GM19328 (cell line): ENCODE data around the gene RBBP5.

Experiments used
- ATAC-seq: cut with Tn5 transposase; IDR thresholded peaks from one replicate; pipeline ENCODE4 v1.9.1; 2021; ENCODE audit warnings: mild to moderate bottlenecking, moderate library complexity; ENCODE audit not compliant: unreplicated experiment

RBBP5 gene

DNA sequence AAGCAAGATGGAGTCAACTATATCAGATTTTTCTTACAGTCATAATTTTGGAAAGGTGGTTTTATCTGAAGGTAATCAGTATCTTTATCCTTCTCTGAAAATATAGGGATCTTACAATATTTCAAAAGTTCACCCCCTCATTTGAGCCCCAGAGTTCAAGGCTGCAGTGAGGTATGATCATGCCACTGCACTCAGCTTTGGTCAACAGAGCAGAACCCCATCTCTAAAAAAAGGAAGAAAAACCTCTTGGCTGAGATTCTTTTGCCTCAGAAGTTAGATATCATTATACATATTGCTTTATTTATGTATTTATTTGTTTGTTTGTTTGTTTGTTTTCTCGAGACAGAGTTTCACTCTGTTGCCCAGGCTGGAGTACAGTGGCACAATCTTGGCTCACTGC, 11.5 kb upstream of the RBBP5 start:
- ATAC-seq, result no peak

DNA sequence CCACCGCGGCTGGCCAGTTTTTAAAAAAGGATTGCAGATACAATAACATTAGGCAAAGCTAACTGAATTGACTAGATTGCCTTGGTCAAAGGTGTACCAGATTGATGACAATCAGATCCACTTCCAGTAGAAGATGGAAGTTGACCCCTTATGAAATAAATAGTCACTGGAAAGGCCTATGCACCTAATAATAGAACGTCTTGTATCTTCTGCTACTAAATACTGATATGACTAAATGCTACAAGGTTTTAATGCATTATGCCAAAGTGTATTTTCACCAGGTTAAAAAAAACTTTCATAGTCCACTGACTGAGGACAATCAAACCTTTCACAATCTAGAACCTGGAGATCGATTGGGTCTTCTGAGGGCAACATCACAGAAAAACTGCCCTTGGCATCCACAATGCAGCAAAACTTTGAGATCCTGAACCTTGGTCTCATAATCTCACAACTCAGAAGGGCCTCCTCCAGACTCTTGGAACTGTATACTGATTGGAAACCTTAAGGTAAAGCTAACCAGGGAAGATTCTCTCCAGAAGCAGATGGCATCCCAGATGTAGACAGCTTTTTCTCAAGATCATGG, 7.8 kb upstream of the RBBP5 start:
- no peak for ATAC-seq

GRCh38 chr1:205128050-205128449, 6.3 kb upstream of the RBBP5 start:
- no peak for ATAC-seq

- no peak for ATAC-seq
Measured at GRCh38 chr1:205127646-205128045, 5.9 kb upstream of the RBBP5 start.

DNA sequence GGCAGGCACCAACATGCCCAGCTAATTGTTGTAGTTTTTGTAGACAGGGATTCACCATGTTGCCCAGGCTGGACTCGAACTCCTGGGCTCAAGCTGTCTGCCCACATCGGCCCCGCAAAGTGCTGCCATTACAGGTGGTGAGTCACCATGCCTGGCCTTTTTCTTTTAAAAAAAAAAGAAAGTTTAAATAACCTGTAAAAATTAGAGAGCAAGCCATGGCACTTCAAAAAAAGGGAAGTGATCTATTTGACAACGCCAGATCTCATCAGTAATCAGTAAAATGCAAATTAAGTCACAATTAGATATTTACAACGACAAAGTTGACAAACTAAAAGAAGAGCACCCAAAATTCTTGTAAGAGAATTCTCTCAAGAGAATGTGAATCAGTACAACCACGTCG, 2.9 kb upstream of the RBBP5 start:
- no peak for ATAC-seq

DNA sequence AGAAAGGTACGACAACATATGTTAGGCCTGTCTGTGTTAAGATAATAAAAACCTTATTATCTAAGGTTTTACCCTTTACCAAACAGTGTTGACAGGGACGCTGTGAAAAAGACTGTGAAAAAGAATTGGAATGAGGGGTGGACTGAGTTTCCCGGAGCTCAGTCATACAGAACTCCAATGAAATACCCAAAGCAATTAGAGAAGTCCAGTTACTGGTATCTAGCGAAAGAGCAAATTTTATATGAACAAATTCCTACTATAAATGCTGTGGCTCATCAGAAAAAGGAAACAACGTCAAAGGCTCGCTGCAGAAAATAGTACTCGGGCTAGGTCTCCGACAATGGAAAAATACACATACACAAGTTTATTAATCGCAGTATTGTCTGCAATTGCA, 708 bp upstream of the RBBP5 start:
- ATAC-seq, result peak; percentile 6

- no peak for ATAC-seq
Measured at GRCh38 chr1:205118752-205119151, 3.0 kb downstream of the RBBP5 start.

DNA sequence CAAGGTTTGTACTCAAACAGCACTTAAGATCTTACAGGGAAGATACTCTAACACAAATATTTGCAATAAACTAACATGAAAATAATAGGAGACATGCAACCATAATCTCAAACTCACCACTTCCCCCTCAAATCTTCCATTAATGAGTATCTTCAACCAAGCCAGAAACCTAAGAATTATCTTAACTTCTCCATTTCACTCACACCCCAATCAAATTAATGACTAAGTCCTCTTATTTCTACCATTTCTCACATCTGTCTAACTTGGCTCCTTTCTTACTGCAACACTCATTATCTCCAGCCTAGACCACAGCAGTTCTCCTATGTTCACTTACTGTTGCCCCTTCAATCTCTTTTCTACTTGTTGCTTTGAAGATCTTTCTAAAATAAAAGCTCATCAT, 10.4 kb downstream of the RBBP5 start:
- no peak for ATAC-seq

DNA sequence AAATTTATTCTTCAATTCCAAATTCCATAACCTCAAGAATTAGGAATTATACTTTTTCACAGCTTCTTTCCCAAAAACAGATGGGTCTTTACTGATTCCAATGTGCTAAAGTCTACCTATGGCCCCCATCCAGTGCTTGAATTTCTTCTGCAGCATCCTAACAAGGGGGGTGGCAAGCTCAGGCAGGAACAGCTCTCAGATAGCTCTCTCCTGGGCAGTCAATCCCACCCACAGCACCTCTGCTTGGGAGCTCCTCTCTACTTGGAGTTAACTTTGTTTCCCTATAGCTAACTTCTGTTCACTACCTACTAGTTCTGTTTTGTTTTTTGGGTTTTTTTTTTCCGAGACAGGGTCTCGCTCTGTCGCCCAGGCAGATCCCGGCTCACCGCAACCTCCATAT, 12.1 kb downstream of the RBBP5 start:
- no peak for ATAC-seq

DNA sequence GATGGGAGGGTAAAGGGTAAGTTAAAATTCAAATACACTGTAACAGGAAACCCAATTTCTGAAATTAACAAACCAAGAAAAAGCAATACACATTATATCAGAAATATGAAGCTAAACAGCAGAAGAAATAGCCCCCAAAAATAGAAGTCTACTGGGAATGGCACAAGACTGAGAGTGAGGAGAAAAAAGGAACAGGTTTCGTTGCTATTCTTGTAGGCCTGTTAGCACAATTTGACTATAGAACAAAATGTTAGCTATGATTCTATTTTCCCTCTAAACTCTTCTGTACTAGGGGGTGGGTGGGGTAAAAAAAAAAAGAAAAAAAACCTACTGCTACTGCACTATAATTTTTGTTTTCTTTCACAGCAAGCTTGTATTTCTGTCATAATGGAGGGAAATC, 12.5 kb downstream of the RBBP5 start:
- no peak for ATAC-seq

DNA sequence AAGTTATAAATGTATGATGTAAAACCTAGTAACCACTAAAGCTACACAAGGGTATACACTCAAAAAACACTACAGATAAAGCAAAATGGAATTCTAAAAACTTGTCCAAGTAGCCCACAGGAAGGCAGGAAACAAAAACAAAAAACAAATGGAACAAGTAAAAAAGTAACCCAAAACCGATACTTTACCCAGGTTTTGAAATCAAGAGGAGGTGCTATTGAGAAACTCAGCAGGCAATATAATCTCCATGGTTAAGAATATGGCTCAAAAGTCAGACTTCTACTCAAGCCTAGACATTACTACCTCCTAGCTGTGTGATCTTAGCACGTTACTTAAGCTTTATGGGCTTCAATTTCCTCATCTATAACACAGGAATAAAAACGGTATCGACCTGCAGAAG, 13.3 kb downstream of the RBBP5 start:
- no peak for ATAC-seq

DNA sequence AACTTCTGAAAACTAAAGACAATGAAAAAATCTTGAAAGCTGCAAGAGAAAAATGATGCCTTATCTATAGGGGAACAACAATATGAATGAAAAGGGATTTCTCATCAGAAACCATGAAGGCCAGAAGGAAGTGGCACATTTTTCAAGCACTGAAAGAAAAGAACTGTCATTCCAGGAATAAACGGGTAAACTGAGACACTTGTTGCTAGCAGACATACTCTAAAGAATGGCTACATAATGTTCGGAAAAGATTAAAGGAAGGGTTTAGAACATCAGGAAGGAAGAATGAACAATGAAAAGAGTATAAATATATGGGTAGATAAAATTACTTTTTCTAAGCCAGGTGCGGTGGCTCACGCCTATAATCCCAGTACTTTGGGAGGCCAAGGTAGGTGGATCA, 14.5 kb downstream of the RBBP5 start:
- ATAC-seq, result no peak

DNA sequence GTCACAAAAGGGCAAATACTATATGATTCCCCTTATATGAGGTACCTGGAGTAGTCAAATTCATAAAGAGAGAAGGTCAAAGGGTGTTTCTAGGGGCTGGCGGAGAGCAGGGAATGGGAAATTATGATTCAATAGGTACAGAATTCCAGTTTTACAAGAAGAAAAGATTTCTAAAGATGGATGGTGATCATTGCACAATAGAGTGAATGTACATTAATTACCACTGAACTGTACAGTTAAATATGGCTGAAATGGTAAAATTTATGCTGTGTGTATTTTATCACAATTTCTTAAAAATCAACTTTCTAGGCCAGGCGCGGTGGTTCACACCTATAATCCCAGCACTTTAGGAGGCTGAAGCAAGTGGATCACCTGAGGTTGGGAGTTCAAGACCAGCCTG, 19.4 kb downstream of the RBBP5 start:
- ATAC-seq, result no peak

DNA sequence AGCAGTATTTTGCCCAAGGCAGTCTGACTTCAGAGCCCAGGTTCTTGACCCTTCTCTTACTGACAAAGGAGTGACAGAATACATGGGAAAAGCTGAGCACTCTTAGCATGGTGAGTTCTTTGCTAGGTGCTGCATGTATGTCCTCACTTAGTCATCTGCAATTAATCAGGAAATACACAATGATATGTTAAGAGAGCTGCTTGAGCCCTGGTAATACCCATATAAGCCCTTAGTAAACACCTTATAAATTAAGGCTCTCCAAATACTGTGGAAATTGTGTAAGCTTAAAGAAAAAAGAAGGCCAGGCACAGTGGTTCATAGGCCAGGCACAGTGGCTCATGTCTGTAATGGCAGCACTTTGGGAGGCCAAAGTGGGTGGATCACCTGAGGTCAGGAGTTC, 23.5 kb downstream of the RBBP5 start:
- no peak for ATAC-seq

DNA sequence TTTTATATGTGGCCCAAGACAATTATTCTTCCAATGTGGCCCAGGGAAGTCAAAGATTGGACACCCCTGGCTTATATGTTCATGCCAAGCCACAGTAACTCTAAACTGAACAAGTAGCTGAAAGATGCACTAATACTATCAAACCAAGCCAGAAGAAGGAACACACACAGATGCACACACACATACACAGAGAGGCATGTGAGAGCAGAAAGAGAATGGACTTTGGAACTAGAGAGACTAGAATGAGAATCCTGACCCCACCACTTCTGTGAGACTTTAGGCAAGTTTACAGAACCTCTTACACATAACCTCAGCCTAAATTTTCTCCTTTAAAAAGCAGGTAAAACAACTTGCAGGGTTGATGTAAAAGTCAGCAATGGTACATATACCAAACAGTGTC, 26.4 kb downstream of the RBBP5 start:
- ATAC-seq, result no peak

DNA sequence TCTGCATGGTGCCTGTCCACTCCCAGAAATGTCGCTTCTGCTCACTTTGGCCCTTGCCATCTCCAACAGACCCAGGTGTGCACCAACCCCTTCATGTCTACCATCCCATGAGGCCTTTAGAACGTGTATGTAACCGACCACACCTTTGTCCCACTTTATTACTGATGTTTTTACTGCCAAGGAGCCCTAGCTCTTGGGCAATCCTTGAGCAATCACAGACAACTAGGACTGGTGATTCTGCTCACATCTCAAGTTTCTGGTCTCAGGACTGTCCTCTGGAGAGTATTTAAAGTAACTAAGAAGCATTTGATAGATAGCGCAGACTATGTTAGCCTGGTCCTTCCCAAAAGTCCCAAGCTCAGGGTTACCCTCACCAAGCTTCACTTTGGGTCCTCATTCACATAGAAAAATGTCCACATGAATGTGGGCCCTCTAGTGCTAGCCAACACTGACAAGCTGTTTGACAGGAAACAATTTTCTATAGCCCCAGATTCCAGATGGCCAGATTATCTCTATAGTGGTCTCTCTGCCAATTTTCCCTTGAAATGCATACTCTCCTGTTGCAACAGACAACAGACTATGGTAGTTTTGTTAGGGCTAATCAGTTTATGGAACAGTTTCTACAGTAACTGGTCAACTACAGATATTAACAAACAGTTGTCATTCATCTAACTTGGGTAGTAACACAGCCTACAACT, 30.6 kb downstream of the RBBP5 start:
- no peak for ATAC-seq

- ATAC-seq, result no peak
Measured at GRCh38 chr1:205088341-205088740, 33.4 kb downstream of the RBBP5 start.

DNA sequence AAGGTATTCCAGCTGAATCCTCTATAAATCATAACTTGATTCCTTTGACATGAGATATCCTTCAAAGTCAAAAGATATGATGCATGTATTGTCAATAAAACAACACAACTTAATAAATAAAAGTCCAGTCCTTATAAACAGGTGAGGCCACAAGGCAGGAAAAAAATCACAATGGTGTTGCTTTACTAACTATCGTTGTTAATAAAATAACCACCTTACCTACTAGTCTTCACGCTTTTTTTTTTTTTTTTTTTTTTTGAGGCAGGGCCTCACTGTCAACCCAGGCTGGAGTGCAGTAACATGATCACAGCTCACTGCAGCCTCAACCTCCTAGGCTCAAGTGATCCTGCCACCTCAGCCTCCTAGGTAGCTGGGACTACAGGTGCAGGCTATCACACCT, 37.4 kb downstream of the RBBP5 start, which contains the start of gene TMEM81:
Gene TMEM81, minus strand, starts transcription at position 101 of the 400 bp plus-strand sequence. CDS start 140 bp downstream, outside the sequence.
- no peak for ATAC-seq

- ATAC-seq, result no peak
Measured at GRCh38 chr1:205082431-205082830, 39.3 kb downstream of the RBBP5 start.

DNA sequence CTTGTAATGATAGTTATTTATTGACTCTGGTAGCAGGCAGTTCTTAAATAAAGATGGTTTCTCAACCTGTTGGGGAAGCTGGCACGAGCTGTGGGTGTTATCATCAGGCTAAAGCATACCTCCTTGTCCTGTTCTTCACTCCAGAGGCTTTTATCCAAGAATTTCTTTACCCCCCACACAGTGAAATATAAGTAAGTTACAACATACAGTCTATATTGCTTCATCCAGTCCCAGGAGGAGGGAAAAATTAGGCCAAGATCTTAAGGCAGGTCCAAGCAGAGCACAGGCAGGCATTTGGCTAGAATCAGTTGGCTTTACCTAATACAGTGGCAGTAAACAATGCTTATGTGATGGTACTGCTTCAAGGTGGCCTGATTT, 43.9 kb downstream of the RBBP5 start:
- ATAC-seq, result no peak

- no peak for ATAC-seq
Measured at GRCh38 chr1:205077158-205077933, 44.4 kb downstream of the RBBP5 start.

- ATAC-seq, result no peak
Measured at GRCh38 chr1:205076245-205076761, 45.5 kb downstream of the RBBP5 start.
